Adipocyte (in vitro differentiated cells): Measurements from ENCODE around the gene IDH3G.
"Not testable (repeated sequence)": the region's sequence is repeated elsewhere in the genome, so short reads cannot be mapped to it uniquely, and the experiment has no call there.

ENCODE experiments used
- DNase-seq: peaks from one replicate; pipeline ENCODE4 v3.0.0-alpha.2; 2015; ENCODE audit warnings: low read depth
- H3K27me3 ChIP-seq: replicated peaks from 2 replicates; pipeline ENCODE4 v1.7.0; 2013; ENCODE audit warnings: mild to moderate bottlenecking, low read length, moderate library complexity; ENCODE audit not compliant: control insufficient read depth, insufficient read depth
- H3K36me3 ChIP-seq: 2 replicates; pipeline ENCODE4 v1.7.0; 2013; ENCODE audit warnings: low read length, mild to moderate bottlenecking, moderate library complexity; ENCODE audit not compliant: control insufficient read depth, insufficient read depth, severe bottlenecking
- H3K4me1 ChIP-seq: 2 replicates; pipeline ENCODE4 v1.7.0; 2013; ENCODE audit warnings: mild to moderate bottlenecking, low read length, moderate library complexity; ENCODE audit not compliant: control insufficient read depth, insufficient read depth
- H3K4me3 ChIP-seq: 2 replicates; pipeline ENCODE4 v1.7.0; 2013; ENCODE audit warnings: mild to moderate bottlenecking, low read length, moderate library complexity
- H3K9ac ChIP-seq: 2 replicates; pipeline ENCODE4 v1.7.0; 2013; ENCODE audit warnings: mild to moderate bottlenecking, low read length, moderate library complexity
- H3K9me3 ChIP-seq: 2 replicates; pipeline ENCODE4 v1.7.0; 2013; ENCODE audit warnings: mild to moderate bottlenecking, low read length, moderate library complexity; ENCODE audit not compliant: control insufficient read depth

Gene IDH3G

DNA sequence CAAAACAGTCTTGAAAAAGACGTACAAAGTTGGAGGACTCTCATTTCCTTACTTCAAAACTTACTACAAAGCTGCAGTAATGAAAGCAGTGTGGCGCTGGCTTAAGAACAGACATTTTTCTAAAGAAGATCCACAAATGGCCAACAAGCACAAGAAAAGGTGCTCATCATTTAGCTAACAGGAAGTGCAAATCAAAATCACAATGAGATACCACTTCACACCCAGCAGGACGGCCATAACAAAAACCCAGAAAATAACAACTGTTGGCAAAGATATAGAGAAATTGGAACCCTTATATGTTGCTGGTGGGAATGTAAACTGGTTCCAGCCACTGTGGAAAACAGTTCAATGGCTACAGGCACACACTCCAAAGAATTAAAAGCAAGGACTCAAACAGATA lies 32.8 kb upstream of the IDH3G start:
- peaks cover 47% of the 10 kb centered on the region for H3K27me3 ChIP-seq
- no peak overlapping the region for H3K4me3 ChIP-seq
- no peak for DNase-seq
- H3K4me1 ChIP-seq: no peaks in the 10 kb centered on the region
- no peaks in the 10 kb centered on the region for H3K36me3 ChIP-seq
- H3K9ac ChIP-seq: no peak overlapping the region
- no peaks in the 10 kb centered on the region for H3K9me3 ChIP-seq

DNA sequence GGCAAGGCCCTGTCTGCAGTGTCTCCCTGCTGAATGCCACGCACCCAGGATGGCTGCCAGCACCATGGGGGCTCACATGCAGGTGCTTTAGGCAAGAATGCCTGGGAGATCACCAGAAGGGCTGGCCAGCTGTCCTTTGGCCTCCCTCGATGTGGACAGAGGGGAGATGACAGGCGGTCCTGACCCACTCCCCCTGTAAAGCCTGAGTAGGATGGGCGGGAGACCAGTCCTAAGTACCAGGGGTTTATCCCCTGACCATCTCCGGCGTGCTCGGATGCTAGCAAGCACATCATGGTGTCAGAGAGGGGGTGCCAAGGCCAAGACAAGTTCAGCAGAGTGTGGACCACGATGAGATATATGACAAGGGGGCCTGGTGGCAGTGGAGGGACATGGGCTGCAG lies 30.9 kb upstream of the IDH3G start:
- no peak for DNase-seq
- H3K27me3 ChIP-seq: peaks cover 52% of the 10 kb centered on the region
- H3K9ac ChIP-seq: no peak overlapping the region
- H3K36me3 ChIP-seq: no peaks in the 10 kb centered on the region
- no peak overlapping the region for H3K4me3 ChIP-seq
- no peaks in the 10 kb centered on the region for H3K9me3 ChIP-seq
- no peaks in the 10 kb centered on the region for H3K4me1 ChIP-seq

- no peaks in the 10 kb centered on the region for H3K9me3 ChIP-seq
- no peaks in the 10 kb centered on the region for H3K4me1 ChIP-seq
- H3K4me3 ChIP-seq: no peak overlapping the region
- H3K36me3 ChIP-seq: no peaks in the 10 kb centered on the region
- H3K9ac ChIP-seq: no peak overlapping the region
- peaks cover 58% of the 10 kb centered on the region for H3K27me3 ChIP-seq
- no peak for DNase-seq
These were observed 30.2 kb upstream of the IDH3G start for GRCh38 chrX:153824348-153824747.

DNA sequence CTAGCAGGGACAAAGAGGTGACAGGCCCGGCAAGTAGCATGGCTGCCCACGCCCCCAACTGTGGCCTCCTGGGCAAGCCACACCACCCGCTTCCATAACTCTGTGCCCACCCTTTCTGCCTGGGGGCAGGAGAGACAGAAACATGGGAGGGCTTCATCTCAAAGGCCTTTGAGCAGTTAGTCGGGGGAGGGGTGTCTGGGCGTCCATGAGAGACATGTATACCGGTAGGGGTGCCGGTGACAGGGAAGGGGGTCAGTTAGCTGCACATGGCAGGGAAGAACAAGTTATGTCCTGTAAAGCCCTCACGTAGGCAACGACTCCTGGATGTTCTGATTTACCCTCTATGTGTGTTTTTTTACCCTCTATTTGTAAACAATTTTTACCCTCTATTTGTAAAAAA lies 26.9 kb upstream of the IDH3G start:
- Histone ChIP-seq H3K27me3 (peaks cover 59% of the 10 kb centered on the region), H3K36me3 (no peaks in the 10 kb centered on the region), H3K4me1 (no peaks in the 10 kb centered on the region), H3K4me3 (no peak overlapping the region), H3K9me3 (no peaks in the 10 kb centered on the region), H3K9ac (no peak overlapping the region)
- no peak for DNase-seq

GRCh38 chrX:153820601-153821000 lies 26.4 kb upstream of the IDH3G start:
- H3K4me3 ChIP-seq: no peak overlapping the region
- H3K4me1 ChIP-seq: no peaks in the 10 kb centered on the region
- no peak for DNase-seq
- no peak overlapping the region for H3K9ac ChIP-seq
- no peaks in the 10 kb centered on the region for H3K36me3 ChIP-seq
- H3K9me3 ChIP-seq: no peaks in the 10 kb centered on the region
- peaks cover 56% of the 10 kb centered on the region for H3K27me3 ChIP-seq

- Histone ChIP-seq H3K4me1 (no peaks in the 10 kb centered on the region), H3K27me3 (peaks cover 52% of the 10 kb centered on the region), H3K4me3 (peak overlapping the region; percentile 41), H3K9ac (no peak overlapping the region), H3K36me3 (no peaks in the 10 kb centered on the region), H3K9me3 (no peaks in the 10 kb centered on the region)
- DNase-seq: no peak
These were observed 25.3 kb upstream of the IDH3G start for GRCh38 chrX:153819384-153820040.

GRCh38 chrX:153818571-153819383 lies 24.6 kb upstream of the IDH3G start:
- H3K4me3 ChIP-seq: peak overlapping the region; percentile 41
- H3K27me3 ChIP-seq: peaks cover 46% of the 10 kb centered on the region
- no peaks in the 10 kb centered on the region for H3K4me1 ChIP-seq
- H3K9me3 ChIP-seq: no peaks in the 10 kb centered on the region
- no peak overlapping the region for H3K9ac ChIP-seq
- DNase-seq: peak; percentile 58
- H3K36me3 ChIP-seq: no peaks in the 10 kb centered on the region

- not testable (repeated sequence) for H3K9me3 ChIP-seq, DNase-seq, H3K9ac ChIP-seq, H3K36me3 ChIP-seq, H3K4me1 ChIP-seq, H3K4me3 ChIP-seq
- peaks cover 50% of the 10 kb centered on the region for H3K27me3 ChIP-seq
These were observed 23.9 kb upstream of the IDH3G start for GRCh38 chrX:153818064-153818463.

DNA sequence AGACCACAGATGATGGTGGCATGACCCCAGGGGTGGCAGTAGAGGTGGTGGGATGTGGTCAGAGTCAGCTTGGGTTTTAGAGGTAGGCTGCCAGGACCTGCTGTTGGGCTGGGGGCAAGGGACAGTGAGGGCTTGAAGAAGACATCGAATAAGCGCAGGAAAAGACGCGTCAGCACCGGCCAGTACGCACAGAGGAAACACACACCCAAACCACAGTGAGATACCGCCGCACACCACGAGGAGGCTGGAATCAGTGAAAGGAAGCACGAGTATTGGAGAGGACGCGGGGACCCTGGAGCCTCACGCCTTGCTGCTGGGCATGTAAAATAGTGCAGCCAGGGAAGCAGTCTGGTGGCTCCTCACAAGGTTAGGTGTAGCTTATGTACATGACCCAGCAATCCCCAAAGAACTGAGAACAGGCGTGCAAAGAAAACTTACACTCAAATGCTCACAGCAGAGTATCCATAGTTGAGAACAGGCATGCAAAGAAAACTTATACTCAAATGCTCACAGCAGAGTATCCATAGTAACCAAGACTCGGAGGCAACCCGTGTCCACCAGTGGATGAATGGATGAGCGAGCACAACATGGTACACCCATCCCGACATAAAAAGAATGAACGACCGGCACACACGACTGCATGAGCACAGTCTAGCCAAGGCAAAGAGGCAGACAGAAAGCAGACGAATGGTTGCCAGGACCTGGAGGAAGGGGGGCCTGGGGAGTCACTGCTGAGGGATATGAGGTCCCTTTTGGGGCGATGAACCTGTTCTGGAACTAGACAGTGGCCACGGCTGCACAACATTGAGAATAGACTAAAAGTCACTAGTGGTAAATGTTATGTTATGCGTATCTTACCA lies 22.9 kb upstream of the IDH3G start:
- H3K4me1 ChIP-seq: no peaks in the 10 kb centered on the region

DNA sequence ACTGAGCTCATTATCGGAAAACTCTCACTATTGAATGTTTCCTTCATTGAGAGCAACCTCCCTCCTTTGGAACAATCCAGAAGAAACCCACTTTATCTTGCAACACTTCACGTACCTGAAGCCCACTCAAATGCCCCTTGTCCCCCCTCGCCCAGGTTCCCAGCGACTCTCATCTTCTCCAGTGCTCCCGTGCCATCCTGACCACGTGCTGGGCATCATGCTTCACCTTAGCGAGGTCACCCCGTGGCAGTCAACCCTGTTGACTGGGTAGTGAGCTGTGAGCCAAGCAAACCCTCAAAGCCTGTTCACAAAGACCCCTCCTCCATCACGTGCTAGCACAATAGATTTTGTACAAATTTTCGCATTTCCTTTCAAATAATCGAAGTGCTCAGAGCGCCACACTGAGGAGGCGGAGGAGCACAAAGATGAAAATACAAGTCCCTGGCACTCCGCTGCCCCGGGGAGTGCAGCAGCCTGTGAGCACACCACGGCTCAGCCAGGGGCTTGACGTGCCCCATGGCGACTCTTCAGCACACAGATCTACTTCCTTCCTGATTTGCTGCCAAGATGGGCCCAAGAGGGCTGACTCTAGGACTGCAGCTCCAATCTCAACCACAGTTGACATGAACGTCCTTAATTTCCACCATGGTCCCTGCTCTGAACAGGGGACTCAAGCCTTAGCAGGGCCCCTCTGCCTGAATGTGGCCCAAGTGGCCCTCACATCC lies 20.6 kb upstream of the IDH3G start:
- peaks cover 5% of the 10 kb centered on the region for H3K9me3 ChIP-seq
- DNase-seq: no peak

More for the DNA sequence above, 22.9 kb upstream of the IDH3G start:
- no peak for DNase-seq
- H3K4me3 ChIP-seq: no peak overlapping the region
- no peaks in the 10 kb centered on the region for H3K9me3 ChIP-seq
- no peaks in the 10 kb centered on the region for H3K36me3 ChIP-seq
- H3K9ac ChIP-seq: no peak overlapping the region
- peaks cover 51% of the 10 kb centered on the region for H3K27me3 ChIP-seq

More for the DNA sequence above, 20.6 kb upstream of the IDH3G start:
- H3K4me1 ChIP-seq: no peaks in the 10 kb centered on the region
- no peaks in the 10 kb centered on the region for H3K36me3 ChIP-seq
- no peak overlapping the region for H3K9ac ChIP-seq
- H3K4me3 ChIP-seq: no peak overlapping the region
- peaks cover 46% of the 10 kb centered on the region for H3K27me3 ChIP-seq
